CD14-positive monocyte (primary cell): ENCODE data around the gene NBPF6. TPM values are rescaled to one million over a fixed set of nuclear protein-coding genes. Genes with fewer than 3 reads are reported as not detected.
"Not testable (repeated sequence)": the region's sequence is repeated elsewhere in the genome, so short reads cannot be mapped to it uniquely, and the experiment has no call there.

Source experiments
- DNase-seq, 3 donors: peaks; one replicate each; pipeline ENCODE4 v3.0.0-alpha.2; 2011 to 2022
- H2AFZ ChIP-seq: 2 replicates; pipeline ENCODE4 v1.6.0; 2012; ENCODE audit warnings: mild to moderate bottlenecking, low read depth, low read length, inconsistent platforms; ENCODE audit not compliant: insufficient read depth, poor library complexity, severe bottlenecking
- H3K27ac ChIP-seq, 2 donors: 1 replicate in 1 of 2; 2 replicates in 1 of 2; pipeline ENCODE4 v1.5.1; 2012 to 2013; ENCODE audit warnings: low read length in 2 of 2, control low read depth in 1 of 2, inconsistent platforms in 1 of 2, low read depth in 1 of 2, mild to moderate bottlenecking in 1 of 2
- H3K27me3 ChIP-seq, 2 donors: one replicate each; pipeline versions ENCODE4 v1.6.0 to v1.6.1; 2011 to 2013; ENCODE audit warnings: low read length in 2 of 2; ENCODE audit not compliant: control insufficient read depth in 2 of 2, insufficient read depth in 2 of 2
- H3K36me3 ChIP-seq, 2 donors: replicated peaks in 1 of 2; 1 replicate in 1 of 2; 2 replicates in 1 of 2; pipeline versions ENCODE4 v1.5.1 to v1.6.1; 2012 to 2013; ENCODE audit warnings: low read length in 2 of 2, control low read depth in 1 of 2, inconsistent platforms in 1 of 2, mild to moderate bottlenecking in 1 of 2; ENCODE audit not compliant: insufficient read depth in 2 of 2, control insufficient read depth in 1 of 2
- H3K4me1 ChIP-seq, 2 donors: 1 replicate in 1 of 2; 2 replicates in 1 of 2; pipeline versions ENCODE4 v1.5.1 to v1.6.1; 2012 to 2013; ENCODE audit warnings: low read length in 2 of 2, control low read depth in 1 of 2, inconsistent platforms in 1 of 2, mild to moderate bottlenecking in 1 of 2, moderate library complexity in 1 of 2; ENCODE audit not compliant: insufficient read depth in 2 of 2, control insufficient read depth in 1 of 2
- H3K4me2 ChIP-seq: replicated peaks from 2 replicates; pipeline ENCODE3; 2012; ENCODE audit warnings: low read length, moderate library complexity, mild to moderate bottlenecking; ENCODE audit not compliant: poor library complexity, severe bottlenecking; ENCODE audit errors: extremely low read depth
- H3K4me3 ChIP-seq, 3 experiments: fragments of 200-600 bp in 1 of 3; sonication (generic) in 1 of 3; replicated peaks in 1 of 3; 1 replicate in 2 of 3; 2 replicates in 1 of 3; pipeline ENCODE4 v1.5.1; 2011 to 2013; ENCODE audit warnings: low read length in 3 of 3, mild to moderate bottlenecking in 3 of 3, control low read depth in 2 of 3, low read depth in 2 of 3, inconsistent platforms in 1 of 3, moderate library complexity in 1 of 3
- H3K79me2 ChIP-seq: 2 replicates; pipeline ENCODE4 v1.6.0; 2012; ENCODE audit warnings: mild to moderate bottlenecking, control low read depth, inconsistent platforms, low read length, moderate library complexity; ENCODE audit not compliant: insufficient read depth
- H3K9ac ChIP-seq: 2 replicates; pipeline ENCODE4 v1.6.0; 2017; ENCODE audit warnings: low read length, mild to moderate bottlenecking; ENCODE audit not compliant: insufficient read depth, poor library complexity, severe bottlenecking
- H3K9me3 ChIP-seq, 2 donors: replicated peaks in 1 of 2; 1 replicate in 1 of 2; 2 replicates in 1 of 2; pipeline versions ENCODE4 v1.5.1 to v1.6.1; 2012 to 2013; ENCODE audit warnings: low read length in 2 of 2, control low read depth in 1 of 2; ENCODE audit not compliant: control insufficient read depth in 1 of 2, insufficient read depth in 1 of 2
- H4K20me1 ChIP-seq: 2 replicates; pipeline ENCODE4 v1.6.0; 2012; ENCODE audit warnings: mild to moderate bottlenecking, low read length, control low read depth, moderate library complexity; ENCODE audit not compliant: insufficient read depth
- H3K27ac Mint-ChIP-seq, 7 donors: one replicate each; pipeline ENCODE4 v1.8.0; 2020; ENCODE audit warnings: mild to moderate bottlenecking in 7 of 7, mixed read lengths in 7 of 7, moderate library complexity in 6 of 7, inconsistent platforms in 2 of 7
- H3K27me3 Mint-ChIP-seq, 3 donors: one replicate each; pipeline ENCODE4 v1.8.0; 2021 to 2022; ENCODE audit warnings: low read depth in 3 of 3, mild to moderate bottlenecking in 3 of 3, mixed read lengths in 3 of 3, moderate library complexity in 3 of 3, inconsistent platforms in 1 of 3
- H3K36me3 Mint-ChIP-seq, 2 donors: one replicate each; pipeline ENCODE4 v1.8.0; 2020; ENCODE audit warnings: mixed read lengths in 2 of 2, inconsistent platforms in 1 of 2, mild to moderate bottlenecking in 1 of 2
- H3K4me1 Mint-ChIP-seq: one replicate; pipeline ENCODE4 v1.8.0; 2020; ENCODE audit warnings: mild to moderate bottlenecking, mixed read lengths
- H3K4me3 Mint-ChIP-seq, 2 donors: one replicate each; pipeline ENCODE4 v1.8.0; 2020; ENCODE audit warnings: mild to moderate bottlenecking in 2 of 2, mixed read lengths in 2 of 2, moderate library complexity in 1 of 2
- H3K9me3 Mint-ChIP-seq, 7 donors: one replicate each; pipeline ENCODE4 v1.8.0; 2020 to 2022; ENCODE audit warnings: mixed read lengths in 7 of 7, mild to moderate bottlenecking in 6 of 7, moderate library complexity in 6 of 7, inconsistent platforms in 2 of 7
- WGBS: methylation state at CpG from one replicate; pipeline ENCODE4 v1.1.5; 2013; ENCODE audit warnings: missing lambda C conversion rate; ENCODE audit not compliant: insufficient coverage; 5-methylcytosine and 5-hydroxymethylcytosine counted together
- intact Hi-C, 2 donors: fragments of 100-400 bp; cut with micrococcal nuclease; formaldehyde crosslinking; loops; one replicate each; pipeline versions ENCODE4 v1.15.0 to v1.15.1; 2023
- polyA plus RNA-seq, 3 donors: library from polyadenylated mRNA; depleted of rRNA in 1 of 3; unstranded in 2 of 3; stranded (reverse) in 1 of 3; fragments of 300-500 nt in 2 of 3; fragments of >200 nt in 1 of 3; fragmentation: Illumina TruSeq in 2 of 3; gene quantifications; 1 replicate in 2 of 3; 2 replicates in 1 of 3; pipeline ENCODE4 v1.2.3, GENCODE V29; 2012 to 2021

Gene NBPF6
- polyA plus RNA-seq, 3 donors, result not detected

DNA sequence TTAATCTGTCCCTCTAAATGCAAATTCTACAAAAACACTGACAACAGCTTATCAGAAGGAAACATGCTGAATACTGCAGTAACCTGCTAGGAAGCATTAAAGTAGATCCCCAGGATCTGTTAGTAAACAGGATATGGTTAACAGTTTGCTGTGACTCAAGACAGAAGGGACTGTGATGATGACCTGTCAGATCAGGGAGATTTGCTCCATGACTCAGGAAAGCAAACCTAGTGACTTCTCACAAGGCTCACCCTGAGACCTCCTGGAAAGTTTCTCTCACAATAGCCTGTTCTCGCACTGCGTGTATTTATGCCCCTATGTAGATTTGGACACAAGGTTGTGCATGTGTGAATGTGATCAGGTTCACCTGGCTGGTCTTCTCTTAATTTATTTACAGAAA, 8.5 kb downstream of the NBPF6 start:
- H3K36me3 Mint-ChIP-seq, H3K9me3 Mint-ChIP-seq, intact Hi-C loops, H3K36me3 ChIP-seq, H3K27me3 ChIP-seq, H3K9me3 ChIP-seq, H3K27ac Mint-ChIP-seq, H3K4me3 ChIP-seq, H2AFZ ChIP-seq, H3K4me3 Mint-ChIP-seq, H3K4me2 ChIP-seq, H4K20me1 ChIP-seq, DNase-seq, H3K27ac ChIP-seq, H3K9ac ChIP-seq, H3K4me1 ChIP-seq, H3K79me2 ChIP-seq, H3K4me1 Mint-ChIP-seq, H3K27me3 Mint-ChIP-seq: not testable (repeated sequence)
- no CpG with 5 or more reads among the region's 2 CpGs for WGBS

DNA sequence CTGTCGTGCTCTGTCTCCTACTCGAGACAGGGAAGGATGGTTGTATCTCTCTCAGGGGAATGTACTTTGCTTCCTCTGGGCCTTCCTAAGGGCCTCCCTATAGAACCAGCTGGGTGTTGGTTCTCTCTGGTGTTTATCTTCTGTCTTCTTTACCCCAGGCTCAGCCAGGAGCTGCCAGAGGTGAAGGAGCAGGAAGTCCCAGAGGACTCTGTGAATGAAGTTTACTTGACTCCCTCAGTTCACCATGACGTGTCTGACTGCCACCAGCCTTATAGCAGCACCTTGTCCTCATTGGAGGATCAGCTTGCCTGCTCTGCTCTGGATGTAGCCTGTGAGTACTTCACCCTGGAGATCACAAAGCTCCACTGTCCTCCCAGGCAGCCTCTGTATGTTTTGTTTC, 11.6 kb downstream of the NBPF6 start:
- H3K4me2 ChIP-seq, H3K27ac Mint-ChIP-seq, H2AFZ ChIP-seq, H3K4me3 Mint-ChIP-seq, H3K27me3 ChIP-seq, H3K9me3 ChIP-seq, H4K20me1 ChIP-seq, H3K27me3 Mint-ChIP-seq, H3K36me3 Mint-ChIP-seq, H3K4me1 Mint-ChIP-seq, intact Hi-C loops, DNase-seq, H3K4me1 ChIP-seq, H3K9ac ChIP-seq, H3K4me3 ChIP-seq, H3K9me3 Mint-ChIP-seq, H3K79me2 ChIP-seq, H3K36me3 ChIP-seq, H3K27ac ChIP-seq: not testable (repeated sequence)
- WGBS, result no CpG with 5 or more reads among the region's 3 CpGs

DNA sequence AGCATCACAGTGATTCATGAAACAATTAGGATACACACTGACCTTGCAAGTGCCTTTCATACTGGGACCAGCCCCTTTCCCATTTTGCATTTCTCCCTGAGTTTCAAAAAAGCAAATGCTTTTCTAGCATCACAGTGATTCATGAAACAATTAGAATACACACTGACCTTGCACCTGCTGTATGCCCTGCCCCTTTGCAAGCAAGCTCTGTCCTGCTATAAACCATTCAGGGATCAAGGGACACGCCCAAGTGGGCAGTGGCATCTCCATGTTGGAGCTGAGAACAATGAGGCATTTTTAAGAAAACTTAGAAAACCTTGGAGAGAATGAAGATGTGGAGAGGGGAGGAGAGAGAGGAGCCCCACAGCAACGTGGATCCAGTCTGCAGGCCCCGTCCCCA, 13.8 kb downstream of the NBPF6 start:
- H3K4me2 ChIP-seq, DNase-seq, H3K27ac ChIP-seq, H3K4me3 Mint-ChIP-seq, H3K27me3 ChIP-seq, intact Hi-C loops, H3K9me3 ChIP-seq, H3K36me3 Mint-ChIP-seq, H3K9me3 Mint-ChIP-seq, H3K36me3 ChIP-seq, H3K4me3 ChIP-seq, H3K4me1 Mint-ChIP-seq, H3K4me1 ChIP-seq, H3K9ac ChIP-seq, H4K20me1 ChIP-seq, H2AFZ ChIP-seq, H3K27me3 Mint-ChIP-seq, H3K27ac Mint-ChIP-seq, H3K79me2 ChIP-seq: not testable (repeated sequence)
- no CpG with 5 or more reads among the region's 3 CpGs for WGBS

DNA sequence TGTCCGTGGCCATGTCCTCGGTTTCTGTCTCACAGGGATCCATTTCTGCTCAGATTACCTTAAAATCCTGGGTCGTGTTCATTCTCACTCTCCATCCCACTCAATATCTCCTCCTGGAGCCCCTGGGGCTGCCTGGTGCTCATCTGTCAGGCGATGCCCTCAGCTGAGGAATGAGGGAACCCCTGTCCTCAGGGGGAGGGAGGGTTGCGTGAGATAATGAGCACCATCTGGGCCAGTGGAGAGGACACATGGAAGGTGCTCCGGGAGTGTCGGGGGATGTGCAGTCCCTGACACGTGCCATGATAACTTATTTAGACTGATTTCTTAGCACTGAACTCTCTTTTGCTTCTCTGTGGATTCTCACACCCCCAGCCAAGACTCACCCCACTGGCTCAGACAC, 16.0 kb downstream of the NBPF6 start:
- H3K27me3 ChIP-seq, H3K36me3 ChIP-seq, H3K9ac ChIP-seq, intact Hi-C loops, H3K79me2 ChIP-seq, H3K4me3 Mint-ChIP-seq, H3K27ac Mint-ChIP-seq, H3K36me3 Mint-ChIP-seq, DNase-seq, H2AFZ ChIP-seq, H3K4me2 ChIP-seq, H3K4me1 Mint-ChIP-seq, H3K9me3 ChIP-seq, H3K9me3 Mint-ChIP-seq, H3K4me1 ChIP-seq, H3K4me3 ChIP-seq, H3K27ac ChIP-seq, H3K27me3 Mint-ChIP-seq, H4K20me1 ChIP-seq: not testable (repeated sequence)
- no CpG with 5 or more reads among the region's 8 CpGs for WGBS

DNA sequence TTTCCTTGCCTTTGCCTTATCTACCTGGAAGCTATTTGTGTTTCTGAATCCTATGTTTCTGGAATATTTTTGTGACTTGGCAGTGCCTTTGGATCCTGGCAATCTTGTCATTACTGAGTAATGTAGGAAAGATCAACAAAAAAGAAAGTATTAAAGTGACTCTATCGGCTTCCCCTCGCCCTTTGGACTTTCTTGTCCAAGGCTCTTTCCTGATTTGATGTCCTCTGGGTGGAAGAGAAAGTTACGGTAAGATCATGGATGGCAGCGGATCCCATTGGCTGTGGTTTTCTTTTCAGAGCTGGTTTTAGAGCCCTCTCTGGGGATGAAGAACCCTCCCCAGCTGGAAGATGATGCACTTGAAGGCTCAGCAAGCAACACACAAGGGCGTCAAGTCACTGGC, 17.0 kb downstream of the NBPF6 start:
- WGBS, result no CpG with 5 or more reads among the region's 5 CpGs
- H3K27me3 Mint-ChIP-seq, H3K27me3 ChIP-seq, H3K36me3 ChIP-seq, DNase-seq, intact Hi-C loops, H3K4me3 ChIP-seq, H3K9me3 Mint-ChIP-seq, H3K79me2 ChIP-seq, H2AFZ ChIP-seq, H3K4me2 ChIP-seq, H3K4me3 Mint-ChIP-seq, H3K9me3 ChIP-seq, H3K27ac ChIP-seq, H3K9ac ChIP-seq, H3K27ac Mint-ChIP-seq, H3K4me1 Mint-ChIP-seq, H4K20me1 ChIP-seq, H3K36me3 Mint-ChIP-seq, H3K4me1 ChIP-seq: not testable (repeated sequence)
